GM19395 (cell line): ENCODE data around the gene SLC24A3.
"Not testable (repeated sequence)": the region's sequence is repeated elsewhere in the genome, so short reads cannot be mapped to it uniquely, and the experiment has no call there.

Source experiments
- ATAC-seq: cut with Tn5 transposase; IDR thresholded peaks from one replicate; pipeline ENCODE4 v1.9.1; 2021; ENCODE audit warnings: mild to moderate bottlenecking, moderate library complexity; ENCODE audit not compliant: unreplicated experiment

Gene SLC24A3

DNA sequence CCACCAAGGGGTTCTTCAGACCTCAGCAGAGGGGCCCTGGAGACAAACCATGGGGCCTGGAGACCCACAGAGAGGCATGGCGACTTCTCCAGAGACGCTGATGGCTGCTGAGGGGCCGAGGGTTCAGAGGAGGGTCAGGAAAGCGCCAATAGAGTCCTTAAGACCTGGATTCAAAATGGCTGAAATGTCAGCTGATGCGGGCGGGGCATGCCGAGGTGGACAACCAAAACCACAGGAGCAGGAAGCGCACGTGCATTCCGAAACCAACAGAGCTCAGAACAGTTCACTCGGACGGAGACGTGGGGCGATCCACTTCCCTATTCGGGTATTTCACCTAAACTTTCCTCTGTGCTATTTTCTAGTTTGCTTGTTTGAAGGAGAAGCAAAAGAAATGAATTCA, 445.7 kb downstream of the SLC24A3 start:
- ATAC-seq = peak; percentile 88

DNA sequence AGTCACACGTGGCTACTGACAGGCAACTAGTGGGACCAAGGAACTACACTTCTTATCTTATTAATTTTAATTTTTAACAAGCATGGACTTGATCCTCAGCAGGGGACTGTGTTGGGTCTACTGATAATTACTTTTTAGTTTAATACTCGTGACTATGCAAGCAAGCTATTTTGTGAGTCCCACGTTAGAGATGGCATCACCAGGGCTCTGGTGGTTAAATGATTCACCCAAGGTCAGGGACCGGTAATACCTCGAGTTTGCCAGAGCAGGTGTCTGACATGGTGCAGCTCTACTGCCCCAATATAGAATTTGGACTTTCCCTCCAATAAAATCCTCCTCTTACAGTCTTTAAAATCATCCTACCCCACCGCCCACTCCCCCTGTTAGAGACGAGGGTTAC, 447.0 kb downstream of the SLC24A3 start:
- ATAC-seq = no peak

DNA sequence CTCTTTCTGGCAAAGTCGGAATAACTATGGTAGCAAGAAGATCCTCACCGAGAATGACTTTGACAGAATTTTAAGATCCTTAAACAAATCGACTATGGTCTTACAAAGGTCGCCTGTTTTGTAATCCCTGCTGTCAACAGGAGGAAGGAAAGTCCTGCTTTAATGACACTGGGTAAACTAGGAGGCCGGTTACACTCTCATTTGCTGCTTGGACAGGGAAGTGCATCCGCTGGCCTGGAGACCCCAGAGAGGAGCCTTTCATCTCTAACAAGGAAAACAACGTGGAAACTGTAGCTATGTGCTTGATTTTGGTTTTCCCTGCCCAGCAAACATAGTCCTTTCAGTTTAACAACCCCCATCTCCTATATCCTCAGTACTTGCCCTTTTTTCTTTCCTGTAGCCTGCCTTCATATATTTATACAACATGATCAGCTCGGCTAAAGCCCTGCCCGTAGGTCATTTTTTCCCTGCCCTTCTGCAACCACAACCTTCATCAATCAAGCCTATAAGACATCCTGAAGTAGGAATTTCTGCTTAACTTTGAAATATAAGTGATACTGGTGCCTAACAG, 448.5 kb downstream of the SLC24A3 start:
- no peak for ATAC-seq

DNA sequence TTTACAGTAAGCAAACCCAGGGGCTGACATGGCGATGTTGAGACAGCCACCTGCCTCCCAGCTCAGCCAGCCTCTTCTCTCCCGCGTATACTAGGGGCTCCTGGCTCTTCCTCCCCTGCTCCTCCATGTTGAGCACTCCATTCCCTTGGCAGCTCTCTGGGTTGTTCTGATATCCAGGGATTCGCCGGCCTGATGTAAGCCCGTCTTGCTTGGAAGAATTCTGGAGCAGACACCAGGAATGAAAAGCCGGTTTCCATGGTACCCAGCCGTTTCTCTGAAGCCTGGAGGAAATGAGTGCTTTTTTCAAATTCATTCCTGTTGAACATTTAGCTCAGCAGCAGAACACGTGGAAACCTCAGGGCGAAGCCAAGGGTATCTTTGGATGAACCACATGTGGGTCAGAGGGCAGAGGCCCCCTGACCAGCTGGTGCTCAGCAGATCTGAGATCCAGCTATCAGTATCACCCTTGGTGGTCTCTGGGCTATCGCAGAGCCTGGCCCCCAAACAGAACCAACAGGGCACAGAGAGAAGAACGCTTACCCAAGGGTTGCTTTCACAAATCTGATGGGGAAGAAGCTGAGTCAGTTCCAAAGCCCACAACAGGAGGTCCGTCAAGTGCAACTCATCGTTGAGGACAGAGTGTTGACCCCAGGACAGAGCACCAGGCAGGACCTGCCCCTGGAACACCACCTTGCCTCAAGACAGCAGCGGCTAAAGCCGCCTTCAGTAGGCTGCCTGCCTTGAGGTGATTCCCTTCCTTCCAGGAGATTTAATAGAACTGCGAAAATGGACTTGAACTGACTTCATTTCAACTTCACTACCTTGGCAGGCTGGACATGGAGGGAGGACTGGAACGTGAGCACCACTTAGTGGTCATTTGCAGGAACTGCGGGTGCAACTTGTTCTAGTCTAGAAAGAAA, 449.5 kb downstream of the SLC24A3 start:
- peak; percentile 36 for ATAC-seq

DNA sequence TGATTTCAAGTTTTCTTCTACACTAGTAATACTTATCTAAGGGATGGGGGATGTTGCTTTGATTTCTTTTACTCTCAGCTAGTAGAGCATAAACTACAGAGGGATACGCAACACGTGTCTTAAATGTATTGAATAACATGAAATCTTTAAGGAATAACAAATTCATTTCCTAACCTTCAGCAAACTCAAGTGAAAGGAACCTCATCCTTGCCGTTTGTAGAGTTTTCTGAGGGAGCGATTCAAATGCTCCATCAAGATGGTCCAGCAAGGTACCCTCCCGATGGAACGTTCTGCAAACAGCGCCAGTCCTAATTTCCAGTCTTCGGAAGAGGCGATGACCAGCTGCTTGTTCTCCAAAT, 450.2 kb downstream of the SLC24A3 start:
- ATAC-seq = no peak

DNA sequence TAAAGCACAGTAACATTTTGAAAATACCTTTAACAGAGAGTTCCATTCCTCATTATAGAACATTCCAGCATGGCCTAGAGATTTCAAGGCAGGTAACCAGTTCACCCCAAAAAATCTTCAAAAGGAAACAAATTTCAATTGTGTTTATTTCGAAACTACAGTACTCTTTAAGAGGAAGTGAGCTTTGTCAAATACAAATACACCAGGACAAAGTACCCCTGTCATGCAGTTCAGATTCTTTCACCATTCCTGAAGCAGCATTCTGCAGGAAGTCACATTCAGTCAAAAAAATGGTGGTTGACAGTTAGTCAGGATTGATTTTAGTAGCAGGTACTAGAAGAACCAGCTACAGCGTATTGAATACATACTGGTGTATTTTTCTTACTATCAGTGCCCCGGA, 456.0 kb downstream of the SLC24A3 start:
- no peak for ATAC-seq

DNA sequence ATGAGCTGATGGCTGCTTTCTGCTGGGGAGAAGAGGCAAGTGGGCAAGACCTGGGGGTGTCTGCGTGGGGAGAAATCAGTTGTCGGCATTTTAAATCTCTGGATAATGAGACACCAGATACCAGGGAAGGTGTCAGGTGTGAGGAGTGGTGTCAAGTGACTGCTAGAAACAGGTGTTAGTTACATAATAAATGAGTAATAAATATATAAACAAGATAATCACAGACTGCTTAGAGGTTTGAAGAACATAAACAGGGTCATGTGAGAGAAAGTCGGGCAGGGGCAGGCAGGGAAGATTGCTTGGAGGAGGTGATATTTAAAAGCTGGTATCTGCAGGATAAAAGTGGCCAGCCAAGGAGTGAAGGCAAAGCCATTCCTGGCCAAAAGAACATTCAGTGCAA, 458.4 kb downstream of the SLC24A3 start:
- ATAC-seq = no peak

DNA sequence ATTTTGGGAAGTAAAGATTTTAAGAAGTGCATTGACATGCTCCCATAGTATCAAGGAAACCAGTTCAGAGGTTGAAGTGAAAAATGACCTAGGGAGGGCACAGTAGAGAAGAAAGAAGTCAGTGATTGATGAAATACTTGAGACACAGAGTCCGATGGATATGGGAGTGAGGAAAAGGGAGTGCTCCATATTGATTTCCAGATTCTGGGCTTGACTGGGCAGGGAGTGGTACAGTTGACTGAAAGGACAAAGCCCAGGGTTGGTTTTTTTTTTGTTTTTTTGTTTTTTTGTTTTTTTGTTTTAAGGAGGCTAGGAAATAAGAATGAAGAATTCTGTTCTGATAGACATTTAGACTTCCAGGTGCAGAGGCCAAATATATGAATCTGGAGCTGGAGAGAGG, 458.9 kb downstream of the SLC24A3 start:
- no peak for ATAC-seq

DNA sequence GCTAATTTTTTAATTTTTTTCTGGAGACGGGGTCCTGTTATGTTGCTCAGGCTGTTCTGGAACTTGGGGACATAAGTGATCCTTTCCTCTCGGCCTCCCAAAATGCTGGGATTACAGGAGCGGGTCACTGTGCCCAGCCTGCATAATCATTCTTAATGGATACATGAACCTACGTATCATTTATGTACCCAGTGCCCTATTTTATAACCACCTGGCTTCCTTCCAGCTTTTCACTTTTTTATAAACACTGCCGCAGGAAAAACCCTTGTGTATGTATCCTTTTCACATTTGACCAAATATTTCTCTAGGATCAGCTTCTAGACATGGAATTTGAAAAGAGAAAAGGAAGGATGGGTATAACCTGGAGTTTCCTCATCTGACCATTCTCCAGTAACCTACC, 460.1 kb downstream of the SLC24A3 start:
- ATAC-seq = no peak

DNA sequence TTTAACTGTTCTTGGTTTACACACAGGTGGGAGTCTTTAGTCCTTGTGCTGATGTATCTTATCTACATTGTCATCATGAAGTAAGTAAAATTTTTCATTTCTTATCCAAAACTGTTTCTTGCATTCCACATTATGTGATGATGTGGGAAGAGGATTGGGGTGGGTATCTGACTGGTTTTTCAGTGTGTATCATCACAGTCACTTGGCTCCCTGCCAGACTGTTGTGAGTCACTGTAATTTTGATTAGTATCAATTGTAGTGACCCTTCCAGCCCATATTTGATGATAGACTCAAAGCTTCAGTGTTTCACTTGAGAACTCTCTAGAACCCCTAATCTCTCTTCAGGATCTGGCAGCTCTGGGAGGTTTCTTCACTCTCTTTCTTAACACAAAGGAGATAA, 461.1 kb downstream of the SLC24A3 start:
- no peak for ATAC-seq

DNA sequence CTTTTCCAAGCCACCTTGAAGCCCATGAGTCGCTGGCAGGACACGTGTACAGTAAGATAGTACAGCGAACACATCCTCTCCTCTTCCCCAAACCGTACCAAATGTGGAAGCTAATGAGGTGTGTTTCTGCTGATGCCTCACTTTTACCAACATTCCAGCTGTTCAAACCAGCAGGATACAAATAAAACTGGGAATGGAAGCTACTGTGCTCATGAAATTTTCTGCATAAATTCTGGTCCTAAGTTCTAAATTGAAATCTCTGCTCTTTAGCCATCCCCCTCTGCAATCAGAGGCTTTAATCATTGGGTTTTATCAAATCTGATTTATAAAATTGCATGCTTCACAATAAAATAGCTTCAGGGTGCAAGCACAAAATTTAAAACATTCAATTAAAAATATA, 463.8 kb downstream of the SLC24A3 start:
- ATAC-seq = no peak

DNA sequence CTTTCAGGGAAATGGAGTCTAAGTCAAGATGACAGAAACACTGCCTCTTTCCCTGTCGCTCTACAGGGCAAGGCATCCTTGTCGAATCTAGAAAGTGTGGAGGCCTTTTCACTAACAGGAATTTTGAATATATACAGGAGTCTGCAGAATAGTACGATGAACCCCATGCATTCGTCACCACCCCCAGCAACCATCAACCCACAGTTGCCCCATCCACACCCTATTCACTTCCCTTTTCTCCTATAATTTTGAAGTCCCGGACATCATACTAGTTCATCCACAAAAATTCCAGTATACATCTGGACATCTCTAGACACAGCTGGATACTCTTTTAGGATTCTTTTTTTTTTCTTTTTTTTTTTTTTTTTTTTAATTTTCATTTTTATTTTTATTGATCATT, 464.9 kb downstream of the SLC24A3 start:
- ATAC-seq = no peak

DNA sequence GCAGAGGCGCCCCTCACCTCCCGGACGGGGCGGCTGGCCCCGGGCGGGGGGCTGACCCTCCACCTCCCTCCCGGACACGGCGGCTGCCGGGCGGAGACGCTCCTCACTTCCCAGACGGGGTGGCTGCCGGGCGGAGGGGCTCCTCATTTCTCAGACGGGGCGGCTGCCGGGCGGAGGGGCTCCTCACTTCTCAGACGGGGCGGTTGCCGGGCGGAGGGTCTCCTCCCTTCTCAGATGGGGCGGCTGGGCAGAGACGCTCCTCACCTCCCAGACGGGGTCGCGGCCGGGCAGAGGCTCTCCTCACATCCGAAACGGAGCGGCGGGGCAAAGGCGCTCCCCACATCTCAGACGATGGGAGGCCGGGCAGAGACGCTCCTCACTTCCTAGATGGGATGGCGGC, 466.1 kb downstream of the SLC24A3 start:
- not testable (repeated sequence) for ATAC-seq

DNA sequence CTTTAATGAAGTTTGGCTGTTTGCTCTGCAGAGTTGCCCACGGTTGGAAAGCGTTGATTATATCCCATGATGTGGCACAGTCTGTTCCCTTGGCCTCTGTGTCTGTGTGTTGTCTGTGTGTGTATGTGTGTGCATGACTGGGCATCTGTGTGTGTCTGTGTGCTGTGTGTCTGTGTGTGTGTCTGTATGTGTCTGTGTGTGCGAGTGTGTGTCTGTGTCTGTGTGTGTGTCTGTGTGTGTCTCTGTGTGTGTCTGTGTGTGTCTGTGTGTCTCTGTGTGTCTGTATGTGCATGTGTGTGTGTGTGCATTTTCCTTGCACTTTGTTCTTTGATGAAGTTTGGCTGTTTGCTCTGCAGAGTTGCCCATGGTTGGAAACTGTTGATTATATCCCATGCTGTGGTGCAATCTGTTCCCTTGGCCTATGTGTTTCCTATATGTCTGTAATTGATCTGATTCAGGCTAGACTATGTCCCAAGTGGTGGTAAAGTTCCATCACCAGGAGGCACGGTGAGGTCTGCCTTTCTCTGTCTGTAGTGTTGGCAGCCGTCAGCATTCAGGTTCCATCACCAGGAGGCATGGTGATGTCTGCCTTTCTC, 467.6 kb downstream of the SLC24A3 start:
- no peak for ATAC-seq

DNA sequence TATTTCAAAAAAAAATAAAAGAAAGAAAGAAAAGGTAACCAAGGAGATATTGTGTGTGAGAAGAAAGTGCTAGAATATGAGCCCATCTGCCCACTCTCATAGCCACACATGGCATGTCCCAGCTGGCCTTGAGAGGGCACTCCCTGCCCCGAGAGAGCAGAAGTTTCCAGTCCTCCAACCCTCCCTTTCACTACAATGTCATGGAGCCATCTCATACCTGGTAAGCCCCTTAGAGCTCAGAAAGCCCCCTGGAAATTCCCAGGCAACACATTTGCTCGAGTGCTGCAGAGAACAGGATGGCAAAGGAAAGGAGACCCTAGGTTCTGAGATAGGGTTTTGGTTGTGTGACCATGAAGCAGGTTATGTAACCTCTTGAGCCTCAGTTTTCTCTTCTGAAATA, 469.8 kb downstream of the SLC24A3 start:
- no peak for ATAC-seq

DNA sequence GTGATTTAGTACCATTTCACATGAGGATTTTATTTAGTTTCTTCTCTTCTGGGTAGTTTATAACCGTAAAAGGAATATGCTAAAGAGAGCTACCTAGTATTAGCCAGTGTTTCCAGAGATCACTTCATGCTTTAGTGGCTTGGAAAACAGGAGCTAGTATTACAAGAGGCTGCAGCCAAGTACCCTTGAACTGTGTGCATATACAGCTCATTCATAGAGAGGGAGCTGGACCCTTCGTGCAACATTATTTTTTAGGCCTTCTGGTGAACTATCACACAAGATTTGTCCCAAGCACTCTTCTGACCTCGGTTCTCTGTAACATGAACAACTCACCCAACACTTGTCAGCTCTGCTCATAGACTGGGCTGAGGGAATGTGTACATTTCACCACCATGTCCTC, 470.7 kb downstream of the SLC24A3 start:
- no peak for ATAC-seq

DNA sequence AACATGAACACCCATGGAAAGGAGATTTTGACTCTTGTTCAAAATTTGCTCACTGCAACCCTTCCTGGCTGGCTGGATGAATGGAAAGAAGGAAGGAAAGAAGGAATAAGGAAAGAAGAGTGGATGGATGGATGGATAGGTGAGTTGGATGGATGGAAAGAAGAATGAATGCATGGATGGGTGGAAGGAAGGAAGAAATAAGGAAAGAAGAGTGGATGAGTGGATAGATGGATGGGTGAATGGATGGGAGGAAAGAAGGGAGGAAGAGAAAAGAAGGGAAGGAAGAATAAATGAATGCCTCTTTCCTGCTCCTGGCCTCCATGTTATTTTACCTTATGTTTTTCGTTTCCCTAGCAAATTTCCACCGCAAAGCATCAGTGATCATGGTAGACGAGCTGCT, 471.4 kb downstream of the SLC24A3 start:
- ATAC-seq = no peak

DNA sequence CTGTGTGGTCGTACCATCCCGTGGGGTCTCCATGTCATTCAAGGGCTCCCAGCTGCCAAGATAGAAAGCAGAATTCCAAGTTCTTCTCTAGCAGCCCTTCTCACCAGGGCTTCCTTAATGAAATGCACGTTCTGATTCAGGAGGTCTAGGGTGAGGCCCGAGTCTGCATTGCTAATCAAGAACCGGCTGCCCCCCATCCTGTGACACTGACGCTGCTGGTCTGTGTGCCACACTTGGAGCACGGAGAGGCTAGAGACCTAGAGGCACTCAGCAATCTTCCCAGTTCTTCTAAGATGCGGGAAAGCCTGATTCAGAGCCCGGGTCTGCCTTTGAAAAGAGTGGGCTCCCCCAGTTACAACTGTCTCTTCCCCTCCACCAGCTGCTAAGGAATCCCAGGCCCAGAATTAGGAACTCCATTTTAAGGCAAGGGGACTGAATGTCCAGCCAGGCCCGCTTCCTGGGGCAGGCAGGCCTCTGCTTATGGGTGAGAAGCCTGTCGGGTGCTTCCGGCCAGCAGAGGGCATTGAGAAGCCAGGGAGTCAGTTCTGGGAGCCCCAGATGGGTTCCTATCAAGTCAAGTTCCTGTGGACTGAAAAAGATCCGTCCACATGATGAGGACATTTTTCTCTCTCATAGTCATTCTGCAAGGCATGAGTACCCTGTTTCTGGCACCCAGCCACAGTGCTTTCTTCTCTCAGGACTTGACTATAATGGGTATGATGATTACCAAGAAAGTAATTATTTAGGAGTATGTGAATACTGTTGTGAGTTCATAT, 475.8 kb downstream of the SLC24A3 start:
- ATAC-seq = no peak

DNA sequence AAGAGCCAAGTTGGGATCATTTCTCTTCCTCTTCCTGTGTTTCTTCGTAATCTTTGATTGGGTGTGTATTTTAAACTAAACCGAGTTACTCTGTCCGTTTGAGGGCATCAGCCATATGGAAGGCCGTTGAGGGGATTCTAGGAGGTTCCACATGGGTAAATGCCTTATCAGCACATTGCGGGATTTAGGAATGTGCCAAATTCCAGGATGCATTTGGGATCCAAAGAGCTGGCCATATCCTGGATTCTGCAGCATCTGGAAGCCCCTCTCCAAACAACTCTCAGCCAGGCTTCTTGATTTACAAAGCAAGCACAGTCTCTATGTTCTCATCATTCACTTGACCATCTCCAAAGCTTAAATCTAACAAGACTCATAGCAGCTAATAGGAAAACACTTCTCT, 478.0 kb downstream of the SLC24A3 start:
- no peak for ATAC-seq

DNA sequence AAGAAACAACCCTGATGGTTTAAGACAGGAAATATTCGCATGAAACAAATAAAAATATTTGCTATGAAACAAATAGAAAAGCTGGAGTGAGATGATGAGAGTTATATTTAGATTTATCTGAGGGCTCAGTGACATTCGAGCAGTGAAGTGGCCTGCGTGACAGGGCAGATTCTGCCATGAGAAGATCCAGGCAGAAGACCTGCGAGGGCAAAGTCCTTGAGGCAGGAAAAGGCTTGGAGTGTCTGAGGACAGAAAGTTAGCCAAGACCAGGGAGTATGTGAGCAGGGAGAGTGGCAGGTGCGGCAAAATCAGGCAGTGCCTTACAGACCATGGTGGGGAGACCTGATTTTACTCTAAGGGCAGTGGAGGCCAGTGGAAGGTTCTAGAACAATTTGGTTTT, 478.7 kb downstream of the SLC24A3 start:
- no peak for ATAC-seq

DNA sequence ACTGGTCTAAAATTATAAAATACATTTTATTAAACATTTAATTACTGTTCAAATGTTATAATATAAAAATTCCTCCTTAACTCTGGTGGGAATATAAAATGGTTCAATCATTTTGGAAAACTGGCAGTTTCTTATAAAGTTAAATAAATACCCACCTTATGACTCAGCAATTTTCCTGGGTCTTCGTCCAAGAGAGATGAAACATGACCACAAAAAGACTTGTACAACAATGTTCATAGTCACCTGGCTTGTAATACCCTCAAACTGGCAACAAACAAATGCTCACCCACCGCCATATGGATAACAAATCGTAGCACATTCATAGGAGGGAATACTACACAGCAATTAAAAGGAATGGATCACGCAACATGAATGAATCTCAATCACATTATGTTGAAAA, 479.7 kb downstream of the SLC24A3 start:
- no peak for ATAC-seq
